Loucy (cell line): ENCODE results near the gene FIGN.

ENCODE experiments used
- EZH2phosphoT487 ChIP-seq: fragments of 200-600 bp; IDR thresholded peaks from 2 replicates; pipeline ENCODE4 v1.6.1; 2018; ENCODE audit warnings: antibody characterized with exemption, mild to moderate bottlenecking, moderate library complexity, borderline replicate concordance
- TF ChIP-seq, protein P1 (sequence below): fragments of 200-600 bp; sonication (generic); conservative IDR thresholded peaks from 2 replicates; pipeline ENCODE4 v1.5.1; 2014; ENCODE audit warnings: mild to moderate bottlenecking, antibody characterized with exemption, low read length

DNA sequence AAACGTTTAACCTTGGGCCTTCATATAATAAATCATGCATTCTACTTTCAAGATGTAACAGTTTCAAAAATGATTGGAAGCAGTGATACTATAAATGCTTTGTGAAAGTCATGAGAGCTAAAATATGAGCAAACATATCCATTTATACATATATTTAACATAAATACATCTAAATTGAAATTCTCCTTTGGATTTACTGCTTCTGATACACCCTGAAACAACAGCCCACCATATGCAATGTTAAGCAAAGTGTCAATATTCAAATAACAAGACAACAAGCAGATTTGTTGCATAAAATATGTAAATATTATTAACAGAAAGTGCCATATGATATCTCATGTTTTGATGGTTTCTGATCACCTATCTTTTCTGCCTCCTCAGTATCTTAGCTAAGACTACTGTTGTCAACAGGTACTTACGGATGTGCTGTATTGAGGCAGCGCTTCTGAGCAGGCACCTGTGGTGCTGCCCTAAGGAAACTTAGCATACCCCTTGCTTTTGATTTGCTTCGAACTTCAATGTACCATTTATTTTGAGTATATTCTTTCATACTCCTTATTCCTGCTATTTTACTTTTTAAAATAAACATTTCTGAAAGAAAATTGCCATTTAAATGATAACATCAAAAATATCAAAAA is 6.1 kb downstream of the FIGN start:
- TF ChIP-seq, protein P1, sequence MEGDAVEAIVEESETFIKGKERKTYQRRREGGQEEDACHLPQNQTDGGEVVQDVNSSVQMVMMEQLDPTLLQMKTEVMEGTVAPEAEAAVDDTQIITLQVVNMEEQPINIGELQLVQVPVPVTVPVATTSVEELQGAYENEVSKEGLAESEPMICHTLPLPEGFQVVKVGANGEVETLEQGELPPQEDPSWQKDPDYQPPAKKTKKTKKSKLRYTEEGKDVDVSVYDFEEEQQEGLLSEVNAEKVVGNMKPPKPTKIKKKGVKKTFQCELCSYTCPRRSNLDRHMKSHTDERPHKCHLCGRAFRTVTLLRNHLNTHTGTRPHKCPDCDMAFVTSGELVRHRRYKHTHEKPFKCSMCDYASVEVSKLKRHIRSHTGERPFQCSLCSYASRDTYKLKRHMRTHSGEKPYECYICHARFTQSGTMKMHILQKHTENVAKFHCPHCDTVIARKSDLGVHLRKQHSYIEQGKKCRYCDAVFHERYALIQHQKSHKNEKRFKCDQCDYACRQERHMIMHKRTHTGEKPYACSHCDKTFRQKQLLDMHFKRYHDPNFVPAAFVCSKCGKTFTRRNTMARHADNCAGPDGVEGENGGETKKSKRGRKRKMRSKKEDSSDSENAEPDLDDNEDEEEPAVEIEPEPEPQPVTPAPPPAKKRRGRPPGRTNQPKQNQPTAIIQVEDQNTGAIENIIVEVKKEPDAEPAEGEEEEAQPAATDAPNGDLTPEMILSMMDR = no peak
- no peak for TF ChIP-seq EZH2phosphoT487
